Uterus (tissue), 2 donors: ENCODE measurements around the gene RGS10.

Experiments used
- POLR2A ChIP-seq, 2 donors: fragments of 450-650 bp; IDR thresholded peaks; one replicate each; pipeline ENCODE4 v1.6.1; 2016; ENCODE audit warnings: antibody characterized with exemption in 2 of 2, mild to moderate bottlenecking in 1 of 2, moderate library complexity in 1 of 2
- TF ChIP-seq, protein P1 (sequence below), 4 experiments: fragments of 200-600 bp in 2 of 4; fragments of 450-650 bp in 2 of 4; sonication (generic) in 2 of 4; IDR thresholded peaks; one replicate each; pipeline ENCODE4 v1.5.1; 2016 to 2019; ENCODE audit warnings: antibody characterized with exemption in 4 of 4, mild to moderate bottlenecking in 2 of 4, moderate library complexity in 1 of 4

DNA sequence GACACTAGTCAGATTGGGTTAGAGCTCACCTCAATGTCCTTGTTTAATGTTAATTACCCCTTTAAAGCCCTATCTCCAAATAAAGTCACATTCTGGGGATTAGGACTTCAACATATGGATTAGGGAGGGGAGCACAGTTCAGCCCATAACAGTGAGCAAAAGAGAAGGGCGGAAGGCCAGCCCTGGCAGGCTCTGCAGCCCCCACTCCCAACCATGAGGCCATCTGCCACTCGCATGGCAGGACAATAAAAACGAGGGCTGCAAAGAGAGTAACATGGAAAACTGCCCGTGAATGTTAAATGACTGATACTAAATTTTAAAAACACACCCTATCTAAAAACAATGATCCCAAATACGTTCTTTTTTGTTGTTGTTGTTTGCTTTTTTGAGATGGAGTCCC, 38.7 kb downstream of the RGS10 start:
- TF ChIP-seq, protein P1, sequence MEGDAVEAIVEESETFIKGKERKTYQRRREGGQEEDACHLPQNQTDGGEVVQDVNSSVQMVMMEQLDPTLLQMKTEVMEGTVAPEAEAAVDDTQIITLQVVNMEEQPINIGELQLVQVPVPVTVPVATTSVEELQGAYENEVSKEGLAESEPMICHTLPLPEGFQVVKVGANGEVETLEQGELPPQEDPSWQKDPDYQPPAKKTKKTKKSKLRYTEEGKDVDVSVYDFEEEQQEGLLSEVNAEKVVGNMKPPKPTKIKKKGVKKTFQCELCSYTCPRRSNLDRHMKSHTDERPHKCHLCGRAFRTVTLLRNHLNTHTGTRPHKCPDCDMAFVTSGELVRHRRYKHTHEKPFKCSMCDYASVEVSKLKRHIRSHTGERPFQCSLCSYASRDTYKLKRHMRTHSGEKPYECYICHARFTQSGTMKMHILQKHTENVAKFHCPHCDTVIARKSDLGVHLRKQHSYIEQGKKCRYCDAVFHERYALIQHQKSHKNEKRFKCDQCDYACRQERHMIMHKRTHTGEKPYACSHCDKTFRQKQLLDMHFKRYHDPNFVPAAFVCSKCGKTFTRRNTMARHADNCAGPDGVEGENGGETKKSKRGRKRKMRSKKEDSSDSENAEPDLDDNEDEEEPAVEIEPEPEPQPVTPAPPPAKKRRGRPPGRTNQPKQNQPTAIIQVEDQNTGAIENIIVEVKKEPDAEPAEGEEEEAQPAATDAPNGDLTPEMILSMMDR (IDR thresholded peaks at IDR 0.05), result no peak
- no peak for TF ChIP-seq POLR2A (IDR thresholded peaks at IDR 0.05)
